Psoas muscle (tissue), 8 donors: ENCODE measurements around the gene TLCD3B. TPM values are rescaled to one million over a fixed set of nuclear protein-coding genes. Genes with fewer than 3 reads are reported as not detected.

Source experiments
- ATAC-seq, 4 donors: fragments of 200-7000 bp; cut with Tn5 transposase; one replicate each; pipeline ENCODE4 v1.9.1; 2020; ENCODE audit warnings: moderate library complexity in 3 of 4, mild to moderate bottlenecking in 2 of 4
- DNase-seq, 2 donors: peaks; one replicate each; pipeline ENCODE4 v3.0.0-alpha.2; 2020
- H3K27ac ChIP-seq: fragments of 200-600 bp; one replicate; pipeline ENCODE4 v1.8.0; 2022
- H3K27me3 ChIP-seq, 3 donors: fragments of 200-600 bp in 1 of 3; one replicate each; pipeline versions ENCODE4 v1.6.1 to v1.8.0; 2013 to 2022; ENCODE audit warnings: low read length in 2 of 3, mild to moderate bottlenecking in 2 of 3, moderate library complexity in 1 of 3; ENCODE audit not compliant: insufficient read depth in 3 of 3
- H3K36me3 ChIP-seq, 2 donors: fragments of 200-600 bp in 1 of 2; one replicate each; pipeline versions ENCODE4 v1.6.1 to v1.8.0; 2013 to 2022; ENCODE audit warnings: low read depth in 1 of 2, mild to moderate bottlenecking in 1 of 2, moderate library complexity in 1 of 2; ENCODE audit not compliant: insufficient read depth in 1 of 2
- H3K4me1 ChIP-seq: fragments of 200-600 bp; one replicate; pipeline ENCODE4 v1.8.0; 2022
- H3K4me3 ChIP-seq: fragments of 200-600 bp; one replicate; pipeline ENCODE4 v1.8.0; 2022; ENCODE audit warnings: mild to moderate bottlenecking
- H3K9me3 ChIP-seq: fragments of 200-600 bp; one replicate; pipeline ENCODE4 v1.8.0; 2022
- WGBS, 3 donors: extraction: QIAGEN DNeasy Blood & Tissue Kit; methylation state at CpG; one replicate each; pipeline versions ENCODE4 v1.1.6 to v1.1.7; 2013; 5-methylcytosine and 5-hydroxymethylcytosine counted together
- intact Hi-C, 2 donors: fragments of 100-400 bp; cut with DNase I; formaldehyde crosslinking; loops; one replicate each; pipeline versions ENCODE4 v1.11.0 to v1.14.2; 2022
- polyA plus RNA-seq, 3 donors: library from polyadenylated mRNA; stranded (reverse); fragments of 200-250 nt; gene quantifications; one replicate each; pipeline ENCODE4 v1.2.3, GENCODE V29; 2013
- total RNA-seq, 4 donors: library from RNA; stranded (reverse); fragmentation: NEBNext Ultra II Directional in 2 of 4; extraction: Animal tissue kit (Norgen Biotek cat#: 25700) in 2 of 4; gene quantifications; one replicate each; pipeline versions ENCODE4 v1.2.1 to v1.2.4, GENCODE V29; 2021 to 2023
- TF ChIP-seq, protein P1 (sequence below): fragments of 200-600 bp; IDR thresholded peaks from one replicate; pipeline ENCODE4 v1.8.0; 2022; ENCODE audit warnings: antibody characterized with exemption
- donor health status: healthy with polysubstance abuse.
- donor health status: DM: no; HTN: no; CAD: no; lungs with moderate emphysema.
- donor health status: Bipolar disorder and iron deficiency.
- donor health status: healthy.
- donor health status: DM: yes; HTN: yes; CAD: no.
- donor health status: DM: no; HTN: no; CAD: no.
- donor health status: DM: no; HTN: no; CAD: no.
- donor health status: DM: yes; HTN: yes; CAD: no.

TLCD3B gene
- total and polyA plus RNA-seq, 7 donors: 0.13 to 1.9 (median 0.22) TPM

DNA sequence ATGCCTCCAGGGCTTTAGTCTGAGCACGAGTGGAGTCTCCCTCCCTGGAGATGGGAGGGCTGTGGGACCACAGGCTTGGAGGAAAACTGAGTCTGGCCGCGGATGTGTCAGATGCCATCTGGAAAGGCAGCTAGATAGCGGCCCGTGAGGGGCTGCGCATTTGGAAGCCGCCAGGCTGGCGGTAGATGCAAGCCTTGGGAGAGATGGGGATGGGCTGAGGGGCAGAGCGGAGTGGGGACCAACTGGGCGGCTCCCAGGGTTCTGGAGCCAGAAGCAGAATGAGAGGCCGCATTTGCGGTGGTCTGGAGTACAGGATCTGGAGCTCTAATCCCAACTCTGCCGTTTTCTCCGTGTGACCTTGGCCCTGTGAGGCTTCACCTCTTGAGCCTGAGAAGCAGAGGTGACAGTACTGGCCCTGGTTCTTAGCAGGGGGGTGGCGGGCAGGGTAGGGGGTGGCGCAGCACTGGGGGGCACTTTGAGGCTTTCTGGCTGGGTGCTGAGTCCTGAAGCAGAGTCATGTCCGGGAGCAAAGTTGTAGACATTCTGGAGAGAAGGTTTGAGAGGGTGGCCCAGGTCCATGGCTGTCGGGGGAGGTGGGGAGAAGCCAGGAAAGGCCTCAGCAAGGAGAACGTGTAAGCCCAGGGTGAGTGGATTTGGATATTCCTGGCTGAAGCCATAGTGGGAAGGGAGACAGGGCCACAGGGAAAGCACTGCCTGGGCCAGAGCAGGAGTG, 28.3 kb downstream of the TLCD3B start:
- Histone ChIP-seq H3K27me3 (no peaks in the 10 kb centered on the region), H3K4me3 (no peak overlapping the region), H3K4me1 (no peaks in the 10 kb centered on the region), H3K9me3 (no peaks in the 10 kb centered on the region), H3K27ac (no peak overlapping the region), H3K36me3 (peaks cover 0 to 39% of the 10 kb centered on the region in 2 donors)
- intact Hi-C loops: loop anchor here (5.0 kb wide), 3 partner anchors 45 to 300 kb away; partner anchors contain the start of gene KIF22 (in 1 of the 2)
- no peak for ATAC-seq
- TF ChIP-seq, protein P1, sequence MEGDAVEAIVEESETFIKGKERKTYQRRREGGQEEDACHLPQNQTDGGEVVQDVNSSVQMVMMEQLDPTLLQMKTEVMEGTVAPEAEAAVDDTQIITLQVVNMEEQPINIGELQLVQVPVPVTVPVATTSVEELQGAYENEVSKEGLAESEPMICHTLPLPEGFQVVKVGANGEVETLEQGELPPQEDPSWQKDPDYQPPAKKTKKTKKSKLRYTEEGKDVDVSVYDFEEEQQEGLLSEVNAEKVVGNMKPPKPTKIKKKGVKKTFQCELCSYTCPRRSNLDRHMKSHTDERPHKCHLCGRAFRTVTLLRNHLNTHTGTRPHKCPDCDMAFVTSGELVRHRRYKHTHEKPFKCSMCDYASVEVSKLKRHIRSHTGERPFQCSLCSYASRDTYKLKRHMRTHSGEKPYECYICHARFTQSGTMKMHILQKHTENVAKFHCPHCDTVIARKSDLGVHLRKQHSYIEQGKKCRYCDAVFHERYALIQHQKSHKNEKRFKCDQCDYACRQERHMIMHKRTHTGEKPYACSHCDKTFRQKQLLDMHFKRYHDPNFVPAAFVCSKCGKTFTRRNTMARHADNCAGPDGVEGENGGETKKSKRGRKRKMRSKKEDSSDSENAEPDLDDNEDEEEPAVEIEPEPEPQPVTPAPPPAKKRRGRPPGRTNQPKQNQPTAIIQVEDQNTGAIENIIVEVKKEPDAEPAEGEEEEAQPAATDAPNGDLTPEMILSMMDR: no peak
- WGBS, 3 donors: 78 to 83% (median 83%) methylated on average over 19 of the region's 19 CpGs
- DNase-seq: peak in 1 of 2 donors; percentile 32

DNA sequence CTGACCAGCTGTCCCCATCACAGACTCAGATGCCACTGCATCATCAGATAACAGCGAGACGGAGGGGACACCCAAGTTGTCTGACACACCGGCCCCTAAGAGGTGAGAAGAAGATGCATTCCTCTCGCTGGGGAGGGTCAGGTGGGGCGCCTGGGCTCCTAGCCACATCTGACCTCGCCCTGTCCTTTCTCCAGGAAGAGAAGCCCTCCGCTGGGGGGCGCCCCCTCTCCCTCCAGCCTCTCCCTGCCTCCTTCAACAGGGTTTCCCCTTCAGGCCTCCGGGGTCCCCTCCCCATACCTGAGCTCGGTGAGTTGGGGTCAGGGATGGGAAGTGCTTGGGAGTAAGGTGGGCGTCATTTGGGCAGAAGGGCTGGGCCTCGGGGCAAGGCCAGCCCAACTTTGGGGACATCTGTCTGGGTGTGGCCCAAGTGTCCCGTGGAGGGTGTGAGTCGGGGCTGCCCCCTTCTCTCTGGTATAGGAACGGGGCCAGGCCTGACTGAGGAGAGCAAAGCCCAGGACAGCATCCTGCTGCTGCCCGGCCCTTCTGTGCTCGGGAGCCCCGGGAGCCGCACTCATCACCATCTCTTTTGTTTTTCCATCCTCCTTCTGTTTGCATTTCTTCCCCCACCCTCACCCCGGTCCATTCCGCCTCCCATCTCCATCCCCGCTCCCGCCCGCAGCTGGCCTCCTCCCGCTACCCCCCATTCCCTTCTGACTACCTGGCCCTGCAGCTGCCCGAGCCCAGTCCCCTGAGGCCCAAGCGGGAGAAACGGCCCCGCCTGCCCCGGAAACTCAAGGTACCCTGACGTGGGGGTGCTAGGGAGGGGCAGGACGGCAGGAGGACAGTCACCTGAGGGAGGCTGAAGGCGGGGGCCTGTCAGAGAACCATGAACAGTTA, 30.1 kb downstream of the TLCD3B start:
- WGBS, 3 donors: 73 to 81% (median 77%) methylated on average over 30 to 33 of the region's 33 CpGs
- intact Hi-C loops: loop anchor here (5.0 kb wide), 3 partner anchors 44 to 299 kb away; partner anchors contain the start of gene KIF22 (in 1 of the 2)
- ATAC-seq (no peak), DNase-seq (peak in 1 of 2 donors; percentile 49)
- no peak overlapping the region for H3K27ac ChIP-seq
- TF ChIP-seq, protein P1: no peak
- H3K36me3 ChIP-seq: peaks cover 0 to 39% of the 10 kb centered on the region in 2 donors
- H3K9me3 ChIP-seq: no peaks in the 10 kb centered on the region
- H3K4me1 ChIP-seq: peaks cover 7% of the 10 kb centered on the region
- no peak overlapping the region for H3K4me3 ChIP-seq
- H3K27me3 ChIP-seq: no peaks in the 10 kb centered on the region

DNA sequence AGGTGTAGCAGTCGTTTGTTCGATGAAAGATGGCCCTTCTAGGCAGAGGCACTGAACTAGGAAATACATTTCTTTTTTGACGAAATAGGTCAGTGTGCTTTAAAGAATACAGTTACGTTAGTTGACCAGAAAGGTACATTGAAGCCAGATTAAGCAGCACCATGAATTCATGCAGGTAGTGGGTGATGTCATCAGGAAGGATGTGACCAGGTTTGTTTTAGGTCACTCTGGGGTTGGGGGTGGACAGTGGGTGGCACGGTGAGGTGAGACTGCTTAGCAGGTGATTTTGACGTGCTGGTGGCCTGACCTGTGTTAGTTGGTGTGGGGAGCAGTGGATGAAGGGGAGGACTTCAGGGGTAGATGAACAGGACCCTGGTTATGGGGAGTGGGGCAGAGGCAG, 31.5 kb downstream of the TLCD3B start:
- Histone ChIP-seq H3K27me3 (no peaks in the 10 kb centered on the region), H3K4me3 (no peak overlapping the region), H3K9me3 (no peaks in the 10 kb centered on the region), H3K36me3 (peaks cover 0 to 39% of the 10 kb centered on the region in 2 donors), H3K4me1 (peaks cover 13% of the 10 kb centered on the region), H3K27ac (no peak overlapping the region)
- intact Hi-C loops: loop anchor here (5.0 kb wide), 3 partner anchors 42 to 297 kb away; partner anchors contain the start of gene KIF22 (in 1 of the 2)
- ATAC-seq: no peak
- TF ChIP-seq, protein P1: no peak
- DNase-seq: no peak
- 86 to 89% (median 89%) methylated on average over 6 of the region's 6 CpGs for WGBS, 3 donors

DNA sequence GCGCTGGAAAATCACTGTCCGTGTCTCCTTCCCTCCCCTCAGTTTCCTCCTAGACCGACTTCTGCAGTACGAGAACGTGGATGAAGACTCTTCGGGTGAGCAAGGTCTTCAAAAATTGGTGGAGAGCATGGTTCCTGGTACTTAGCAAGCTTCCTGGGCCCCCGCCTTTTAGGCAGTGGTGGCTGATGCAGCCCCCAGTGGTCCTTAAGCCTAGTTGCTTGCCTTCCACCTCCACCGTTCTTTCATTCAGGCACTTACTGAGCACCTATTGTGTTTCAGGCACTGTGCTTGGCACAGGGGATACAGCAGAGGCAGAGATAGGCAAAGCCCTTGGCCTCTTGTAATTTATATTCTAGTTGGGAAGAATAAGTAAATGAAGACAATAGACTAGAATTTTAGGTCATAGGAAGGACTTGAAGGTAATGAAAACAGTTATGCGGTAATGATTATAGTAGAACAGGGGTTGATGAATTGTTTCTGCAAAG, 34.3 kb downstream of the TLCD3B start:
- H3K36me3 ChIP-seq: peaks cover 3 to 56% of the 10 kb centered on the region in 2 donors

More for the DNA sequence above, 34.3 kb downstream of the TLCD3B start:
- H3K4me1 ChIP-seq: peaks cover 21% of the 10 kb centered on the region
- H3K27me3 ChIP-seq: no peaks in the 10 kb centered on the region
- ATAC-seq: no peak
- 20 to 26% (median 21%) methylated on average over 9 of the region's 9 CpGs for WGBS, 3 donors
- TF ChIP-seq, protein P1: no peak
- DNase-seq: no peak
- H3K4me3 ChIP-seq: peak overlapping the region; percentile 86
- H3K27ac ChIP-seq: peak overlapping the region; percentile 99
- intact Hi-C loops: no loop called here
- no peaks in the 10 kb centered on the region for H3K9me3 ChIP-seq
